NCI-H1436 (cell line): Measurements from ENCODE around the gene CT45A8.
"Not testable (repeated sequence)": the region's sequence is repeated elsewhere in the genome, so short reads cannot be mapped to it uniquely, and the experiment has no call there.

Source experiments
- DNase-seq: peaks from one replicate; lab custom pipeline; 2025; lab: John Stamatoyannopoulos, UW

The CT45A8 gene, protein sequence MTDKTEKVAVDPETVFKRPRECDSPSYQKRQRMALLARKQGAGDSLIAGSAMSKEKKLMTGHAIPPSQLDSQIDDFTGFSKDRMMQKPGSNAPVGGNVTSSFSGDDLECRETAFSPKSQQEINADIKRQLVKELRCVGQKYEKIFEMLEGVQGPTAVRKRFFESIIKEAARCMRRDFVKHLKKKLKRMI

GRCh38 chrX:135854438-135854837 is at the start of gene CT45A8:
Gene CT45A8 (minus strand): TSS chrX:135854538. CDS start chrX:135850783, 3,755 bp downstream.
- not testable (repeated sequence) for DNase-seq

DNA sequence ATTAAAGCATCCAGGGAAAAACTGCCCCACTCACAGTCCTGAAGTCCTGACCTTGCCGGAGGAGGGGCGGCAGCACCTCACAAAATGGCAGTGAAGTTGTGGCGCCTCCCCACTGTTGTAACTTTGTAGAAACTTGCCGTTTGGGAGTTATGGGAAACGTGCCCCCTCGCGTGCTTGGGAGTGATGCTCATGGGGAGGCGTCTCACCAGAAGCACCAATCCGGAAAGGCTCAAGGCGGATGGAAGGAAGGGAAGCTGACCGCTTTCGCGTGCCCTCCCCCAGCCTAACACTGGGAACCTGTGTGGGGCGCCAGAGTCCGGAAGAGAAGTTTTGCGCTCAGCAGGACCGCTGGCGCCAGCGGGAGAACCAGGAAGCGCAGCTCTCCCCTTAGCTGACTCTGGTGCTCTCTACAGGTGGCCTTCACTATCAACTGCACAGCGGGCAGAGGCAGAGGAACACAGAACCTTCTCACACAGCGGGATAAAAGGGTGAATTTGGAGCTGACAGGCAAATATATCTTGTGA is 39.0 kb upstream of the CT45A8 start, which contains the start of the genes CT45A10 and SAGE1:
Gene CT45A10 (minus strand): TSS at position 151 of the 524 bp plus-strand sequence. CDS start 8,100 bp downstream, outside the sequence.
Gene SAGE1 (plus strand): TSS at position 423 of the 524 bp plus-strand sequence. CDS start 2,527 bp downstream, outside the sequence.
- DNase-seq: no peak

GRCh38 chrX:135892781-135893180 is 38.4 kb upstream of the CT45A8 start:
- no peak for DNase-seq

DNA sequence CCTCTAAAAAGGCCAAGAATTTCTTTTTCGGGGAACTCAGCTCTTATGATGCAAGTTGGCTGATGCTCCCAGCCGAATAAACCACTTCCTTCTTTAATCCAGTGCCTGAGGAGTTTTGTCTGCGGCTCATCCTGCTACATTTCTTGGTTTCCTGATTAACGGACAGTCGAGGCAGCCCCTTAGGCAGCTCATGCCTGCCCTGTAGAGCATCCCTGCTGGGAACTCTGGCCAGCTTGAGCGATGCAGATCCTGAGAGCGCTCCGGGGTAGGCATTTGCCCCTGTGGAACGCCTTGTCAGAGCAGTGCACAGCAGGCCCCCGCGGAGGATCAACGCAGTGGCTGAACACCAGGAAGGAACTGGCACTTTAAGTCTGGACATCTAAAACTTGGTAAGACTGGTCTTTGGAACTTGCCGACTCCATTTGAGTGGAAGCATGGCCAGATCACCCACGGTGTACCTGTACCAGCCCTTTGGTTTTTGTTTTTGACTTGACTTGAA is 35.8 kb upstream of the CT45A8 start:
- DNase-seq: no peak

DNA sequence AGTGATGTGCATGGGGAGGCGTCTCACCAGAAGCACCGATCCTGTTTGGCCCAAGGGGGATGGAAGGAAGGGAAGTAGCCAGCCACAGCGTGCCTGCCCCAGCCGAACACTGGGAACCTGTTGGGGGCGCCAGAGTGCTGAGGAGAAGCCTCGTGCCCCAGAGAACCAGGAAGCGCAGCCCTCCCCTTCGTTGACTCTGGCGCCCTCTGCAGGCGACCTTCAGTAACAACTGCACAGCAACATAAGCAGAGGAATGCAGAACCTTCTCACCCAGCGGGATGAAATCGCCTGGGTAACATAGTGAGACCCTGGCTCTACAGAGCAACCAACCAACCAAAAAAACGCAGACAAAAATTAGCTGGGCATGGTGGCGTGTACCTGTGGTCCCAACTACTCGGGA is 34.6 kb upstream of the CT45A8 start:
- peak; percentile 9 for DNase-seq

GRCh38 chrX:135888230-135888629 is 33.9 kb upstream of the CT45A8 start:
- not testable (repeated sequence) for DNase-seq

DNA sequence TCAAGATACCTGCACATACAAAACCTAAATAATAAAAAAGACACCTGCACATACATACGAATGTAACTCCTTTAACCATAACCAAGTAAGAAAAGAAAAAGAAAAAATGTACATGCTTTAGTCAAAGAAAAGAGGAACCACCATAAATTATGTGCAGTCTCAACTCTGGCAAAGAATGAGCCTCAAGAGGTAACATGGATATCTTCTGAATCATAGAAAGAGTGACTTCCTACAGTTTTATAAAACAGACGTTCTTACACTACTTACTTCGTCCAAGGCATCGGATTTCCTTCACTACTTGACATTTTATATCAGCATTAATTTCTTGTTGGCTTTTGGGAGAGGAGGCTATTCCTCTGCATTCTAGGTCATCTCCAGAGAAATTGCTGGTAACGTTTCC is 28.4 kb upstream of the CT45A8 start:
- DNase-seq: not testable (repeated sequence)

DNA sequence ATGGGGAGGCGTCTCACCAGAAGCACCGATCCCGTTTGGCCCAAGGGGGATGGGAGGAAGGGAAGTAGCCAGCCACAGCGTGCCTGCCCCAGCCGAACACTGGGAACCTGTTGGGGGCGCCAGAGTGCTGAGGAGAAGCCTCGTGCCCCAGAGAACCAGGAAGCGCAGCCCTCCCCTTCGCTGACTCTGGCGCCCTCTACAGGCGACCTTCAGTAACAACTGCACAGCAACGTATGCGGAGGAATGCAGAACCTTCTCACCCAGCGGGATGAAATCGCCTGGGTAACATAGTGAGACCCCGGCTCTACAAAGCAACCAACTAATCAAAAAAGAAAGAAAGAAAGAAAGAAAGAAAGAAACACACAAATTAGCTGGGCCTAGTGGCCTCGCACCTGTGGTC is 17.4 kb upstream of the CT45A8 start, which contains the start of gene CT45A9:
Gene CT45A9 (minus strand): TSS at position 101 of the 400 bp plus-strand sequence. CDS start 3,751 bp downstream, outside the sequence.
- DNase-seq: not testable (repeated sequence)

- not testable (repeated sequence) for DNase-seq
These were observed 17.2 kb downstream of the CT45A8 start, which contains the start of gene CT45A7 for GRCh38 chrX:135837180-135837579. Gene CT45A7 (minus strand): TSS chrX:135837280. CDS start chrX:135833533, 3,747 bp downstream.

DNA sequence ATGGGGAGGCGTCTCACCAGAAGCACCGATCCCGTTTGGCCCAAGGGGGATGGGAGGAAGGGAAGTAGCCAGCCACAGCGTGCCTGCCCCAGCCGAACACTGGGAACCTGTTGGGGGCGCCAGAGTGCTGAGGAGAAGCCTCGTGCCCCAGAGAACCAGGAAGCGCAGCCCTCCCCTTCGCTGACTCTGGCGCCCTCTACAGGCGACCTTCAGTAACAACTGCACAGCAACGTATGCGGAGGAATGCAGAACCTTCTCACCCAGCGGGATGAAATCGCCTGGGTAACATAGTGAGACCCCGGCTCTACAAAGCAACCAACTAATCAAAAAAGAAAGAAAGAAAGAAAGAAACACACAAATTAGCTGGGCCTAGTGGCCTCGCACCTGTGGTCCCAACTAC is 34.4 kb downstream of the CT45A8 start, which contains the start of gene CT45A2:
Gene CT45A2 (minus strand): TSS at position 101 of the 400 bp plus-strand sequence. CDS start 3,747 bp downstream, outside the sequence.
- not testable (repeated sequence) for DNase-seq

GRCh38 chrX:135802687-135803086 is 51.7 kb downstream of the CT45A8 start, which contains the start of gene CT45A6:
Gene CT45A6 (minus strand): TSS chrX:135802787. CDS start chrX:135798993, 3,794 bp downstream.
- not testable (repeated sequence) for DNase-seq
